Measurements from ENCODE around the gene MCF2L.

Gene MCF2L

DNA sequence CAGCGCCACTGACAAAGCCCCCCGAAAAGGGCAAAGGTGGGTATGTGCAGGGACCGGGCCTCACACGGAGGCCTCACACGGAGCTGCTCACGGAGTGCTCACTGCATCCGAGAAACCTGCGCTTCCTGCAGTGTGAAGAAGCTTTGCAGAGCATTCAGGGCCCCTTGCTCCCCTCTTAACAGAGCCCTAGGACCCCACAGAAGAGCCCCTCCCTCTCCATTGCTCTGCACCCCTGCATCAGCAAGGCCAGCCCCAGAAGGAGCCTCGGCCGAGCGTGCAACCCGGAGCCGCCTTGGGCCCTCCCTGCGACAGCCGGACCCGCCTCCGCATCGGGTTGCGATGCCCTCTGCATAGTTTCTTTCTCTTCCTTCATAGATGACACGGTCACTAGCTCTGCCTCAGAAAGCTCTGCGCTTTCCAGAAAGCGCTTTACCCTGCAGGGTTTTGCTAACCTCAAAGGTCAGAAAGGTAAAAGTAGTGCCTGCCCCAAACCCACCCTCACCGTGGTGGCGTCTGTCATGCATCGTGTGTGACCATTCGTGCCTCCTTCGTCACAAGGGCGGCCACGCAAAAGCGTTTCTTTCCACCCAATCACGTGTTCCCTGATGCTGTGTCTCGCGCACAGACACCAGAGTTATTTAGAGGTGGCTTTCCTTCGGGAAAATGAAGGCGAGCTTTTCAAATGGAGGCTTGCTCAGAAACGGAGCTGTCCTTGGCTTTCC lies 120.8 kb downstream of the MCF2L start:
- 85% methylated on average over 36 of the region's 36 CpGs for WGBS
- no peaks in the 10 kb centered on the region for H3K9me3 ChIP-seq (ENCODE audit: control insufficient read depth, low read length)
- H3K9ac ChIP-seq (ENCODE audit: low read length), result no peak overlapping the region

GRCh38 chr13:113090415-113090770 lies 121.4 kb downstream of the MCF2L start:
- H2AK5ac ChIP-seq (ENCODE audit: low read length, severe bottlenecking), result no peak overlapping the region
- H2BK5ac ChIP-seq (ENCODE audit: low read depth, low read length, poor library complexity, severe bottlenecking), result no peak overlapping the region
- H2BK120ac ChIP-seq (ENCODE audit: low read depth, low read length), result no peak overlapping the region
- no peak for DNase-seq
- no peak overlapping the region for H2BK15ac ChIP-seq (ENCODE audit: low read depth, poor library complexity, severe bottlenecking)
- no peak overlapping the region for H3K4me3 ChIP-seq (ENCODE audit: insufficient read depth in 1 of 2, low read depth in 1 of 2, low read length in 2 of 2)
- peaks cover 26 to 37% of the 10 kb centered on the region in 2 experiments for H3K27me3 ChIP-seq (ENCODE audit: control insufficient read depth in 1 of 2, insufficient read depth in 1 of 2, low read length in 2 of 2)
- H2BK12ac ChIP-seq (ENCODE audit: low read length in 2 of 2), result no peak overlapping the region
- H3K23ac ChIP-seq (ENCODE audit: low read length in 2 of 2), result no peak overlapping the region
- no peak overlapping the region for H3K4me2 ChIP-seq (ENCODE audit: low read length, poor library complexity, severe bottlenecking)
- H3K9ac ChIP-seq (ENCODE audit: low read length), result no peak overlapping the region
- no peak overlapping the region for H2AFZ ChIP-seq (ENCODE audit: low read depth, low read length)
- no peaks in the 10 kb centered on the region for H3K79me1 ChIP-seq (replicated peaks; ENCODE audit: low read length, poor library complexity, severe bottlenecking)
- H3K27ac ChIP-seq (ENCODE audit: low read length, poor library complexity, severe bottlenecking), result no peak overlapping the region
- 74% methylated on average over 10 of the region's 13 CpGs for WGBS
- no peak overlapping the region for H3K18ac ChIP-seq (ENCODE audit: low read depth in 1 of 2, low read length in 2 of 2)
- no peaks in the 10 kb centered on the region for H3K4me1 ChIP-seq (ENCODE audit: control insufficient read depth, insufficient read depth, low read depth, low read length)
- H3K4ac ChIP-seq (ENCODE audit: low read depth in 1 of 2, low read length in 2 of 2), result no peak overlapping the region
- H3K14ac ChIP-seq (ENCODE audit: low read length in 2 of 2), result no peak overlapping the region
- H4K91ac ChIP-seq (ENCODE audit: low read length), result no peak overlapping the region
- no peaks in the 10 kb centered on the region for H3K9me3 ChIP-seq (ENCODE audit: control insufficient read depth, low read length)
- peaks cover 0 to 2% of the 10 kb centered on the region in 2 experiments for H3K36me3 ChIP-seq (ENCODE audit: control insufficient read depth in 1 of 2, insufficient read depth in 2 of 2, low read depth in 1 of 2, low read length in 2 of 2)
- H4K8ac ChIP-seq (ENCODE audit: low read length), result no peak overlapping the region

More for the DNA sequence above, 120.8 kb downstream of the MCF2L start:
- no peak for DNase-seq
- no peak overlapping the region for H2BK5ac ChIP-seq (ENCODE audit: low read depth, low read length, poor library complexity, severe bottlenecking)
- H2BK120ac ChIP-seq (ENCODE audit: low read depth, low read length), result no peak overlapping the region
- no peak overlapping the region for H2AK5ac ChIP-seq (ENCODE audit: low read length, severe bottlenecking)
- H2BK12ac ChIP-seq (ENCODE audit: low read length in 2 of 2), result no peak overlapping the region
- peaks cover 0 to 2% of the 10 kb centered on the region in 2 experiments for H3K36me3 ChIP-seq (ENCODE audit: control insufficient read depth in 1 of 2, insufficient read depth in 2 of 2, low read depth in 1 of 2, low read length in 2 of 2)
- H2BK15ac ChIP-seq (ENCODE audit: low read depth, poor library complexity, severe bottlenecking), result no peak overlapping the region
- peaks cover 2% of the 10 kb centered on the region for H3K4me1 ChIP-seq (ENCODE audit: control insufficient read depth, insufficient read depth, low read depth, low read length)
- no peak overlapping the region for H2AFZ ChIP-seq (ENCODE audit: low read depth, low read length)
- H4K8ac ChIP-seq (ENCODE audit: low read length), result no peak overlapping the region
- H3K4ac ChIP-seq (ENCODE audit: low read depth in 1 of 2, low read length in 2 of 2), result no peak overlapping the region
- no peak overlapping the region for H3K4me2 ChIP-seq (ENCODE audit: low read length, poor library complexity, severe bottlenecking)
- H4K91ac ChIP-seq (ENCODE audit: low read length), result no peak overlapping the region
- no peaks in the 10 kb centered on the region for H3K79me1 ChIP-seq (replicated peaks; ENCODE audit: low read length, poor library complexity, severe bottlenecking)
- H3K27ac ChIP-seq (ENCODE audit: low read length, poor library complexity, severe bottlenecking), result no peak overlapping the region
- H3K27me3 ChIP-seq (ENCODE audit: control insufficient read depth in 1 of 2, insufficient read depth in 1 of 2, low read length in 2 of 2), result peaks cover 30 to 31% of the 10 kb centered on the region in 2 experiments
- no peak overlapping the region for H3K18ac ChIP-seq (ENCODE audit: low read depth in 1 of 2, low read length in 2 of 2)
- no peak overlapping the region for H3K23ac ChIP-seq (ENCODE audit: low read length in 2 of 2)
- H3K14ac ChIP-seq (ENCODE audit: low read length in 2 of 2), result no peak overlapping the region
- H3K4me3 ChIP-seq (ENCODE audit: insufficient read depth in 1 of 2, low read depth in 1 of 2, low read length in 2 of 2), result no peak overlapping the region

GRCh38 chr13:113090806-113091205 lies 121.8 kb downstream of the MCF2L start:
- no peak overlapping the region for H3K9ac ChIP-seq (ENCODE audit: low read length)
- peaks cover 31 to 39% of the 10 kb centered on the region in 2 experiments for H3K27me3 ChIP-seq (ENCODE audit: control insufficient read depth in 1 of 2, insufficient read depth in 1 of 2, low read length in 2 of 2)
- H3K79me1 ChIP-seq (replicated peaks; ENCODE audit: low read length, poor library complexity, severe bottlenecking), result no peaks in the 10 kb centered on the region
- no peak overlapping the region for H3K14ac ChIP-seq (ENCODE audit: low read length in 2 of 2)
- H3K18ac ChIP-seq (ENCODE audit: low read depth in 1 of 2, low read length in 2 of 2), result no peak overlapping the region
- H3K36me3 ChIP-seq (ENCODE audit: control insufficient read depth in 1 of 2, insufficient read depth in 2 of 2, low read depth in 1 of 2, low read length in 2 of 2), result peaks cover 0 to 2% of the 10 kb centered on the region in 2 experiments
- H3K9me3 ChIP-seq (ENCODE audit: control insufficient read depth, low read length), result no peaks in the 10 kb centered on the region
- no peak overlapping the region for H3K27ac ChIP-seq (ENCODE audit: low read length, poor library complexity, severe bottlenecking)
- no peak overlapping the region for H2AFZ ChIP-seq (ENCODE audit: low read depth, low read length)
- no peak overlapping the region for H4K91ac ChIP-seq (ENCODE audit: low read length)
- no peak for DNase-seq
- no peak overlapping the region for H3K23ac ChIP-seq (ENCODE audit: low read length in 2 of 2)
- no peaks in the 10 kb centered on the region for H3K4me1 ChIP-seq (ENCODE audit: control insufficient read depth, insufficient read depth, low read depth, low read length)
- no peak overlapping the region for H2BK5ac ChIP-seq (ENCODE audit: low read depth, low read length, poor library complexity, severe bottlenecking)
- H2AK5ac ChIP-seq (ENCODE audit: low read length, severe bottlenecking), result no peak overlapping the region
- no peak overlapping the region for H3K4me3 ChIP-seq (ENCODE audit: insufficient read depth in 1 of 2, low read depth in 1 of 2, low read length in 2 of 2)
- no peak overlapping the region for H3K4ac ChIP-seq (ENCODE audit: low read depth in 1 of 2, low read length in 2 of 2)
- no peak overlapping the region for H4K8ac ChIP-seq (ENCODE audit: low read length)
- no peak overlapping the region for H2BK15ac ChIP-seq (ENCODE audit: low read depth, poor library complexity, severe bottlenecking)
- H2BK120ac ChIP-seq (ENCODE audit: low read depth, low read length), result no peak overlapping the region
- no peak overlapping the region for H2BK12ac ChIP-seq (ENCODE audit: low read length in 2 of 2)
- no peak overlapping the region for H3K4me2 ChIP-seq (ENCODE audit: low read length, poor library complexity, severe bottlenecking)
- WGBS, result 94% methylated on average over 24 of the region's 24 CpGs

GRCh38 chr13:113091211-113091771 lies 122.3 kb downstream of the MCF2L start:
- Histone ChIP-seq H4K8ac (ENCODE audit: low read length) (no peak overlapping the region), H3K18ac (ENCODE audit: low read depth in 1 of 2, low read length in 2 of 2) (no peak overlapping the region), H4K91ac (ENCODE audit: low read length) (no peak overlapping the region), H2BK12ac (ENCODE audit: low read length in 2 of 2) (no peak overlapping the region), H2AK5ac (ENCODE audit: low read length, severe bottlenecking) (no peak overlapping the region), H3K4me2 (ENCODE audit: low read length, poor library complexity, severe bottlenecking) (no peak overlapping the region), H3K9me3 (ENCODE audit: control insufficient read depth, low read length) (no peaks in the 10 kb centered on the region), H3K14ac (ENCODE audit: low read length in 2 of 2) (no peak overlapping the region), H3K27ac (ENCODE audit: low read length, poor library complexity, severe bottlenecking) (no peak overlapping the region), H2BK5ac (ENCODE audit: low read depth, low read length, poor library complexity, severe bottlenecking) (no peak overlapping the region), H2BK15ac (ENCODE audit: low read depth, poor library complexity, severe bottlenecking) (no peak overlapping the region), H3K4me3 (ENCODE audit: insufficient read depth in 1 of 2, low read depth in 1 of 2, low read length in 2 of 2) (no peak overlapping the region), H3K4ac (ENCODE audit: low read depth in 1 of 2, low read length in 2 of 2) (no peak overlapping the region), H2BK120ac (ENCODE audit: low read depth, low read length) (no peak overlapping the region), H3K4me1 (ENCODE audit: control insufficient read depth, insufficient read depth, low read depth, low read length) (no peaks in the 10 kb centered on the region), H3K23ac (ENCODE audit: low read length in 2 of 2) (no peak overlapping the region), H3K79me1 (replicated peaks; ENCODE audit: low read length, poor library complexity, severe bottlenecking) (no peaks in the 10 kb centered on the region), H3K36me3 (ENCODE audit: control insufficient read depth in 1 of 2, insufficient read depth in 2 of 2, low read depth in 1 of 2, low read length in 2 of 2) (peaks cover 0 to 2% of the 10 kb centered on the region in 2 experiments), H2AFZ (ENCODE audit: low read depth, low read length) (no peak overlapping the region), H3K9ac (ENCODE audit: low read length) (no peak overlapping the region), H3K27me3 (ENCODE audit: control insufficient read depth in 1 of 2, insufficient read depth in 1 of 2, low read length in 2 of 2) (peaks cover 31 to 39% of the 10 kb centered on the region in 2 experiments)
- DNase-seq, result no peak
- 93% methylated on average over 30 of the region's 30 CpGs for WGBS

Data from mesenchymal stem cell (in vitro differentiated cells and primary cell).